ENCODE measurements around the gene ANKRD66.

- TF ChIP-seq BHLHE40 (IDR thresholded peaks at IDR 0.05; ENCODE audit: low read depth, low read length) = no peak
- TF ChIP-seq CTCF (IDR thresholded peaks at IDR 0.05) = no peak
- no peak for TF ChIP-seq RCOR1 (IDR thresholded peaks at IDR 0.05; ENCODE audit: low read depth, low read length)
- TF ChIP-seq NR3C1 (IDR thresholded peaks at IDR 0.05) = no peak
- no peak for TF ChIP-seq RAD21 (conservative IDR thresholded peaks at IDR 0.05 in 1 of 2, IDR thresholded peaks at IDR 0.05 in 1 of 2)
- no peak for TF ChIP-seq TP53 (CRISPR knock-in tag; IDR thresholded peaks at IDR 0.05)
- no peak for TF ChIP-seq RFX5 (IDR thresholded peaks at IDR 0.05)
- TF ChIP-seq POLR2A (IDR thresholded peaks at IDR 0.05; ENCODE audit: low read length) = no peak
- TF ChIP-seq HDAC2 (IDR thresholded peaks at IDR 0.05) = no peak
- no peak for TF ChIP-seq POLR2AphosphoS2 (conservative IDR thresholded peaks at IDR 0.05; ENCODE audit: low read length)
- no peak for TF ChIP-seq CBX8 (IDR thresholded peaks at IDR 0.05)
- TF ChIP-seq EHMT2 (IDR thresholded peaks at IDR 0.05; ENCODE audit: low read depth) = no peak
- TF ChIP-seq EP300 (IDR thresholded peaks at IDR 0.05) = no peak
- no peak for TF ChIP-seq PHF8 (IDR thresholded peaks at IDR 0.05; ENCODE audit: borderline replicate concordance, low read depth)
Measured at GRCh38 chr6:46763466-46763865, 16.7 kb downstream of the ANKRD66 start.
